SK-N-MC (cell line): ENCODE data around the gene CACHD1.

Experiments
- DNase-seq: peaks from one replicate; pipeline ENCODE4 v3.0.0-alpha.2; 2011; ENCODE audit warnings: low read depth, low spot score
- H3K27ac ChIP-seq: fragments of 200-600 bp; sonication (generic); 2 replicates; pipeline ENCODE4 v1.5.1; 2016; ENCODE audit warnings: mixed run types
- H3K36me3 ChIP-seq: fragments of 200-600 bp; sonication (generic); 2 replicates; pipeline ENCODE4 v1.6.1; 2017; ENCODE audit warnings: antibody characterized with exemption, low read length, mixed read lengths; ENCODE audit not compliant: insufficient read depth
- H3K4me3 ChIP-seq: fragments of 200-600 bp; sonication (generic); 2 replicates; pipeline ENCODE4 v1.5.1; 2016
- H3K9ac ChIP-seq: fragments of 200-600 bp; sonication (generic); 2 replicates; pipeline ENCODE4 v1.8.0; 2017; ENCODE audit warnings: mixed run types, mixed read lengths; ENCODE audit not compliant: insufficient read length
- H3K9me3 ChIP-seq: fragments of 200-600 bp; sonication (generic); 2 replicates; pipeline ENCODE4 v1.6.1; 2017; ENCODE audit warnings: low read depth, mild to moderate bottlenecking, antibody characterized with exemption, low read length, moderate library complexity, mixed read lengths
- EZH2 ChIP-seq: fragments of 200-600 bp; sonication (generic); IDR thresholded peaks from one replicate; pipeline ENCODE4 v1.6.1; 2017; ENCODE audit warnings: antibody characterized with exemption
- FOXP2 ChIP-seq: optimal IDR thresholded peaks from 2 replicates; pipeline ENCODE3; 2011; ENCODE audit warnings: mild to moderate bottlenecking, moderate library complexity; ENCODE audit not compliant: insufficient read depth; ENCODE audit errors: extremely low read length, control extremely low read depth
- POLR2AphosphoS5 ChIP-seq: IDR thresholded peaks from 2 replicates; pipeline ENCODE4 v1.6.1; 2012; ENCODE audit warnings: mild to moderate bottlenecking, low read depth, low read length, borderline replicate concordance

Gene CACHD1

GRCh38 chr1:64575881-64576676 lies 106.2 kb downstream of the CACHD1 start:
- Histone ChIP-seq H3K27ac (no peak overlapping the region), H3K36me3 (no peaks in the 10 kb centered on the region), H3K4me3 (no peak overlapping the region), H3K9me3 (no peaks in the 10 kb centered on the region), H3K9ac (no peak overlapping the region)
- TF ChIP-seq POLR2AphosphoS5: no peak
- TF ChIP-seq FOXP2: no peak
- TF ChIP-seq EZH2: no peak
- no peak for DNase-seq

- TF ChIP-seq POLR2AphosphoS5 (no peak), EZH2 (no peak), FOXP2 (no peak)
- no peak for DNase-seq
- H3K9me3 ChIP-seq: no peaks in the 10 kb centered on the region
- H3K36me3 ChIP-seq: no peaks in the 10 kb centered on the region
- no peak overlapping the region for H3K4me3 ChIP-seq
- no peak overlapping the region for H3K27ac ChIP-seq
- no peak overlapping the region for H3K9ac ChIP-seq
These were observed 108.5 kb downstream of the CACHD1 start for GRCh38 chr1:64578270-64578973.

GRCh38 chr1:64579767-64580166 lies 109.8 kb downstream of the CACHD1 start:
- Histone ChIP-seq H3K27ac (no peak overlapping the region), H3K4me3 (no peak overlapping the region), H3K36me3 (no peaks in the 10 kb centered on the region), H3K9me3 (no peaks in the 10 kb centered on the region), H3K9ac (no peak overlapping the region)
- TF ChIP-seq EZH2: no peak
- no peak for TF ChIP-seq POLR2AphosphoS5
- TF ChIP-seq FOXP2: no peak
- no peak for DNase-seq

- no peaks in the 10 kb centered on the region for H3K36me3 ChIP-seq
- no peak overlapping the region for H3K9ac ChIP-seq
- TF ChIP-seq POLR2AphosphoS5 (no peak), EZH2 (no peak), FOXP2 (no peak)
- H3K4me3 ChIP-seq: no peak overlapping the region
- H3K27ac ChIP-seq: no peak overlapping the region
- H3K9me3 ChIP-seq: no peaks in the 10 kb centered on the region
- DNase-seq: no peak
These were observed 111.4 kb downstream of the CACHD1 start for GRCh38 chr1:64581135-64581842.

- Histone ChIP-seq H3K4me3 (no peak overlapping the region), H3K9ac (no peak overlapping the region), H3K27ac (no peak overlapping the region), H3K9me3 (no peaks in the 10 kb centered on the region), H3K36me3 (no peaks in the 10 kb centered on the region)
- TF ChIP-seq POLR2AphosphoS5 (no peak), FOXP2 (no peak), EZH2 (no peak)
- no peak for DNase-seq
These were observed 111.9 kb downstream of the CACHD1 start for GRCh38 chr1:64581843-64582185.

- H3K27ac ChIP-seq: no peak overlapping the region
- H3K9ac ChIP-seq: no peak overlapping the region
- no peak overlapping the region for H3K4me3 ChIP-seq
- no peaks in the 10 kb centered on the region for H3K9me3 ChIP-seq
- DNase-seq: no peak
- H3K36me3 ChIP-seq: 0 out of 2 replicates have a peak, but pooled peaks cover 3% of the 10 kb centered on the region
- TF ChIP-seq EZH2: no peak
- no peak for TF ChIP-seq POLR2AphosphoS5
- TF ChIP-seq FOXP2: no peak
These were observed 114.5 kb downstream of the CACHD1 start for GRCh38 chr1:64584479-64584878.

- H3K9ac ChIP-seq: no peak overlapping the region
- no peak for DNase-seq
- TF ChIP-seq POLR2AphosphoS5: no peak
- no peak for TF ChIP-seq EZH2
- no peak for TF ChIP-seq FOXP2
- H3K4me3 ChIP-seq: no peak overlapping the region
- no peak overlapping the region for H3K27ac ChIP-seq
- H3K9me3 ChIP-seq: no peaks in the 10 kb centered on the region
- H3K36me3 ChIP-seq: 0 out of 2 replicates have a peak, but pooled peaks cover 8% of the 10 kb centered on the region
These were observed 118.9 kb downstream of the CACHD1 start for GRCh38 chr1:64588876-64589275.

- no peak for DNase-seq
- Histone ChIP-seq H3K9ac (no peak overlapping the region), H3K27ac (no peak overlapping the region), H3K4me3 (no peak overlapping the region), H3K36me3 (0 out of 2 replicates have a peak, but pooled peaks cover 8% of the 10 kb centered on the region), H3K9me3 (no peaks in the 10 kb centered on the region)
- TF ChIP-seq FOXP2 (no peak), EZH2 (no peak), POLR2AphosphoS5 (no peak)
These were observed 120.4 kb downstream of the CACHD1 start for GRCh38 chr1:64590316-64590715.
